ENCODE data around the gene OGFOD2.

DNA sequence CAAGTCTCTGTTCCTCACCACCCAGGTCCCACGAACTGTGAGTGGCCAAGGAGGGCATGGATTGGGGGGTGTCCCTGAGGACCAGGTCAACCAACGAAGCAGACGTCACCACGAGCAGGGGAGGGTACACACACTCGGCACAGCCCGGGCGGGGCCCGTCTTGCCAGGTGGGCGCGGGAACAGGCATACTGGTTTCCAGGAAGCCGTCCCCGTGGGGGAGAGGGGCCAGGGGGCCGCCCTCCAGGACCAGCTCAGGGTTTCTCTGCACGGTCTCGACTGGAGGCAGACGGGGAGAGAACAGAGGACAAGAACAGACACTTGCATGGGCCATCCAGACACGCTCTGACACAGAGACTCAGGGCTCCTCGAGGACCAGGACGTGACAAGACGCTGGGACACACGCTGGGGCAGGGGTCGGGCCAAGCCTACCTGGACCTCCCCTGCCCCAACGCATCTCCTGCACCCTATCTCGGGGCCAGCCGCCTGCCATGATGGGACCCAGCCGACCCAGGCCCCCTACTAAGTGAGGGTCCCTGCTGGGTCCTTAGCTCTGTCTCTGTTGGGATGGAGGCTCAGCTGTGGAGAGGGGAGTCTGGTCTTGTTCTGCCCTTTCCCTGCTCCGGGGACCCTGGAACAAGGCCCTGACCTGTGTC is 16.7 kb downstream of the OGFOD2 start:
- TF ChIP-seq, protein P1, sequence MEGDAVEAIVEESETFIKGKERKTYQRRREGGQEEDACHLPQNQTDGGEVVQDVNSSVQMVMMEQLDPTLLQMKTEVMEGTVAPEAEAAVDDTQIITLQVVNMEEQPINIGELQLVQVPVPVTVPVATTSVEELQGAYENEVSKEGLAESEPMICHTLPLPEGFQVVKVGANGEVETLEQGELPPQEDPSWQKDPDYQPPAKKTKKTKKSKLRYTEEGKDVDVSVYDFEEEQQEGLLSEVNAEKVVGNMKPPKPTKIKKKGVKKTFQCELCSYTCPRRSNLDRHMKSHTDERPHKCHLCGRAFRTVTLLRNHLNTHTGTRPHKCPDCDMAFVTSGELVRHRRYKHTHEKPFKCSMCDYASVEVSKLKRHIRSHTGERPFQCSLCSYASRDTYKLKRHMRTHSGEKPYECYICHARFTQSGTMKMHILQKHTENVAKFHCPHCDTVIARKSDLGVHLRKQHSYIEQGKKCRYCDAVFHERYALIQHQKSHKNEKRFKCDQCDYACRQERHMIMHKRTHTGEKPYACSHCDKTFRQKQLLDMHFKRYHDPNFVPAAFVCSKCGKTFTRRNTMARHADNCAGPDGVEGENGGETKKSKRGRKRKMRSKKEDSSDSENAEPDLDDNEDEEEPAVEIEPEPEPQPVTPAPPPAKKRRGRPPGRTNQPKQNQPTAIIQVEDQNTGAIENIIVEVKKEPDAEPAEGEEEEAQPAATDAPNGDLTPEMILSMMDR (IDR thresholded peaks at IDR 0.05; ENCODE audit: low read length): no peak
- no peak for TF ChIP-seq EZH2 (IDR thresholded peaks at IDR 0.05; ENCODE audit: borderline replicate concordance, low read length)
